ENCODE results near the gene ZNF492. TPM values are rescaled to one million over a fixed set of nuclear protein-coding genes. Genes with fewer than 3 reads are reported as not detected.

The ZNF492 gene
- total RNA-seq, 3 donors from 2014 or later (not counting 1 experiment from before 2014, with no cell fraction given) = 0.40 to 0.54 TPM; not detected in 1

GRCh38 chr19:22619932-22620331, 14.2 kb upstream of the ZNF492 start:
- Histone ChIP-seq H3K9me3 (ENCODE audit: control insufficient read depth, insufficient read depth, low read length) (peaks cover 24% of the 10 kb centered on the region), H3K36me3 (ENCODE audit: control insufficient read depth, insufficient read depth, low read length) (no peaks in the 10 kb centered on the region), H3K27me3 (ENCODE audit: control insufficient read depth, insufficient read depth, low read length) (peaks cover 2% of the 10 kb centered on the region), H3K4me3 (ENCODE audit: low read length) (no peak overlapping the region), H3K4me1 (ENCODE audit: control insufficient read depth, insufficient read depth, low read length) (no peaks in the 10 kb centered on the region), H3K27ac (ENCODE audit: low read length) (no peak overlapping the region)
- TF ChIP-seq CTCF (IDR thresholded peaks at IDR 0.05) = no peak
- intact Hi-C loops (cut with micrococcal nuclease) = no loop called here
- no peak for DNase-seq
- 93% methylated on average over 3 of the region's 3 CpGs for WGBS (ENCODE audit: insufficient coverage)
- Mint-ChIP-seq H3K27me3 (ENCODE audit: low read depth in 2 of 2) (no peaks in the 10 kb centered on the region), H3K36me3 (peaks cover 11% of the 10 kb centered on the region), H3K9me3 (peaks cover 4% of the 10 kb centered on the region in 2 donors), H3K27ac (no peak overlapping the region), H3K4me3 (no peak overlapping the region), H3K4me1 (no peaks in the 10 kb centered on the region)
- no peak for ATAC-seq

- intact Hi-C loops (cut with micrococcal nuclease) = no loop called here
- H3K4me1 Mint-ChIP-seq = no peaks in the 10 kb centered on the region
- Histone ChIP-seq H3K9me3 (ENCODE audit: control insufficient read depth, insufficient read depth, low read length) (peaks cover 24% of the 10 kb centered on the region), H3K36me3 (ENCODE audit: control insufficient read depth, insufficient read depth, low read length) (no peaks in the 10 kb centered on the region), H3K27ac (ENCODE audit: low read length) (no peak overlapping the region), H3K4me3 (ENCODE audit: low read length) (no peak overlapping the region), H3K27me3 (ENCODE audit: control insufficient read depth, insufficient read depth, low read length) (peaks cover 2% of the 10 kb centered on the region), H3K4me1 (ENCODE audit: control insufficient read depth, insufficient read depth, low read length) (no peaks in the 10 kb centered on the region)
- DNase-seq = no peak
- H3K27me3 Mint-ChIP-seq (ENCODE audit: low read depth in 2 of 2) = no peaks in the 10 kb centered on the region
- no peak for ATAC-seq
- no peak for TF ChIP-seq CTCF (IDR thresholded peaks at IDR 0.05)
- peaks cover 4% of the 10 kb centered on the region in 2 donors for H3K9me3 Mint-ChIP-seq
- H3K27ac Mint-ChIP-seq = no peak overlapping the region
- H3K4me3 Mint-ChIP-seq = no peak overlapping the region
- WGBS (ENCODE audit: insufficient coverage) = 90% methylated on average over 6 of the region's 6 CpGs
- peaks cover 6% of the 10 kb centered on the region for H3K36me3 Mint-ChIP-seq
Observed at GRCh38 chr19:22620401-22620800, 13.7 kb upstream of the ZNF492 start.

- H3K4me3 Mint-ChIP-seq = no peak overlapping the region
- no peak for DNase-seq
- 93% methylated on average over 1 of the region's 1 CpG for WGBS (ENCODE audit: insufficient coverage)
- H3K9me3 Mint-ChIP-seq = peaks cover 4% of the 10 kb centered on the region in 2 donors
- Histone ChIP-seq H3K4me1 (ENCODE audit: control insufficient read depth, insufficient read depth, low read length) (no peaks in the 10 kb centered on the region), H3K9me3 (ENCODE audit: control insufficient read depth, insufficient read depth, low read length) (peaks cover 24% of the 10 kb centered on the region), H3K27me3 (ENCODE audit: control insufficient read depth, insufficient read depth, low read length) (peaks cover 2% of the 10 kb centered on the region), H3K27ac (ENCODE audit: low read length) (no peak overlapping the region), H3K4me3 (ENCODE audit: low read length) (no peak overlapping the region), H3K36me3 (ENCODE audit: control insufficient read depth, insufficient read depth, low read length) (no peaks in the 10 kb centered on the region)
- intact Hi-C loops (cut with micrococcal nuclease) = no loop called here
- H3K4me1 Mint-ChIP-seq = no peaks in the 10 kb centered on the region
- peaks cover 1% of the 10 kb centered on the region for H3K36me3 Mint-ChIP-seq
- no peak overlapping the region for H3K27ac Mint-ChIP-seq
- no peak for TF ChIP-seq CTCF (IDR thresholded peaks at IDR 0.05)
- ATAC-seq = no peak
- no peaks in the 10 kb centered on the region for H3K27me3 Mint-ChIP-seq (ENCODE audit: low read depth in 2 of 2)
Observed at GRCh38 chr19:22620912-22621311, 13.2 kb upstream of the ZNF492 start.

GRCh38 chr19:22622020-22622419, 12.1 kb upstream of the ZNF492 start:
- Mint-ChIP-seq H3K27me3 (ENCODE audit: low read depth in 2 of 2) (no peaks in the 10 kb centered on the region), H3K27ac (no peak overlapping the region), H3K4me1 (no peaks in the 10 kb centered on the region), H3K9me3 (peaks cover 4% of the 10 kb centered on the region in 2 donors), H3K4me3 (no peak overlapping the region), H3K36me3 (no peaks in the 10 kb centered on the region)
- DNase-seq = no peak
- H3K27me3 ChIP-seq (ENCODE audit: control insufficient read depth, insufficient read depth, low read length) = peaks cover 2% of the 10 kb centered on the region
- WGBS (ENCODE audit: insufficient coverage) = 78% methylated on average over 1 of the region's 1 CpG
- ATAC-seq = no peak
- H3K36me3 ChIP-seq (ENCODE audit: control insufficient read depth, insufficient read depth, low read length) = no peaks in the 10 kb centered on the region
- no peak overlapping the region for H3K4me3 ChIP-seq (ENCODE audit: low read length)
- H3K9me3 ChIP-seq (ENCODE audit: control insufficient read depth, insufficient read depth, low read length) = peaks cover 16% of the 10 kb centered on the region
- H3K4me1 ChIP-seq (ENCODE audit: control insufficient read depth, insufficient read depth, low read length) = no peaks in the 10 kb centered on the region
- no peak for TF ChIP-seq CTCF (IDR thresholded peaks at IDR 0.05)
- H3K27ac ChIP-seq (ENCODE audit: low read length) = no peak overlapping the region
- intact Hi-C loops (cut with micrococcal nuclease) = no loop called here

All from natural killer cell (primary cell).